IPS-18c (cell line): ENCODE measurements around the gene CHCHD5.
"Not testable (repeated sequence)": the region's sequence is repeated elsewhere in the genome, so short reads cannot be mapped to it uniquely, and the experiment has no call there.

Experiments used
- H3K4me3 ChIP-seq: 2 replicates; pipeline ENCODE4 v1.7.0; 2013; ENCODE audit warnings: low read depth, mild to moderate bottlenecking, low read length, moderate library complexity; ENCODE audit not compliant: insufficient read depth
- H3K9me3 ChIP-seq: one replicate; pipeline ENCODE4 v1.6.1; 2013; ENCODE audit warnings: mild to moderate bottlenecking, low read length, moderate library complexity; ENCODE audit not compliant: control insufficient read depth, insufficient read depth

CHCHD5 gene

GRCh38 chr2:112612283-112612682 is 27.9 kb downstream of the CHCHD5 start:
- not testable (repeated sequence) for H3K4me3 ChIP-seq, H3K9me3 ChIP-seq

- Histone ChIP-seq H3K4me3 (no peak overlapping the region), H3K9me3 (no peaks in the 10 kb centered on the region)
Measured at GRCh38 chr2:112614201-112614840, 29.9 kb downstream of the CHCHD5 start.

- no peaks in the 10 kb centered on the region for H3K9me3 ChIP-seq
Measured at GRCh38 chr2:112615051-112615450, 30.6 kb downstream of the CHCHD5 start.

GRCh38 chr2:112615798-112616197 is 31.4 kb downstream of the CHCHD5 start:
- not testable (repeated sequence) for H3K4me3 ChIP-seq, H3K9me3 ChIP-seq

More at GRCh38 chr2:112615051-112615450, 30.6 kb downstream of the CHCHD5 start:
- no peak overlapping the region for H3K4me3 ChIP-seq

- H3K4me3 ChIP-seq = no peak overlapping the region
- no peaks in the 10 kb centered on the region for H3K9me3 ChIP-seq
Measured at GRCh38 chr2:112618383-112618782, 34.0 kb downstream of the CHCHD5 start.

GRCh38 chr2:112621790-112622527 is 37.5 kb downstream of the CHCHD5 start:
- H3K4me3 ChIP-seq = no peak overlapping the region
- no peaks in the 10 kb centered on the region for H3K9me3 ChIP-seq

- no peaks in the 10 kb centered on the region for H3K9me3 ChIP-seq
Measured at GRCh38 chr2:112622528-112622849, 38.1 kb downstream of the CHCHD5 start.

GRCh38 chr2:112623913-112624777 is 39.7 kb downstream of the CHCHD5 start:
- no peak overlapping the region for H3K4me3 ChIP-seq

More at GRCh38 chr2:112622528-112622849, 38.1 kb downstream of the CHCHD5 start:
- no peak overlapping the region for H3K4me3 ChIP-seq

GRCh38 chr2:112625474-112626114 is 41.2 kb downstream of the CHCHD5 start:
- H3K4me3 ChIP-seq = no peak overlapping the region

More at GRCh38 chr2:112623913-112624777, 39.7 kb downstream of the CHCHD5 start:
- no peaks in the 10 kb centered on the region for H3K9me3 ChIP-seq

GRCh38 chr2:112626604-112627059 is 42.2 kb downstream of the CHCHD5 start:
- H3K9me3 ChIP-seq = no peaks in the 10 kb centered on the region
- H3K4me3 ChIP-seq = no peak overlapping the region

More at GRCh38 chr2:112625474-112626114, 41.2 kb downstream of the CHCHD5 start:
- no peaks in the 10 kb centered on the region for H3K9me3 ChIP-seq

GRCh38 chr2:112627060-112628040 is 42.9 kb downstream of the CHCHD5 start:
- H3K4me3 ChIP-seq = no peak overlapping the region
- H3K9me3 ChIP-seq = no peaks in the 10 kb centered on the region

GRCh38 chr2:112629224-112629623 is 44.8 kb downstream of the CHCHD5 start:
- Histone ChIP-seq H3K4me3 (no peak overlapping the region), H3K9me3 (no peaks in the 10 kb centered on the region)

GRCh38 chr2:112629823-112630222 is 45.4 kb downstream of the CHCHD5 start:
- Histone ChIP-seq H3K9me3 (no peaks in the 10 kb centered on the region), H3K4me3 (no peak overlapping the region)

GRCh38 chr2:112630268-112630667 is 45.9 kb downstream of the CHCHD5 start:
- Histone ChIP-seq H3K4me3 (no peak overlapping the region), H3K9me3 (no peaks in the 10 kb centered on the region)

- no peak overlapping the region for H3K4me3 ChIP-seq
- H3K9me3 ChIP-seq = no peaks in the 10 kb centered on the region
Measured at GRCh38 chr2:112633708-112634107, 49.3 kb downstream of the CHCHD5 start.

- Histone ChIP-seq H3K4me3 (no peak overlapping the region), H3K9me3 (no peaks in the 10 kb centered on the region)
Measured at GRCh38 chr2:112634153-112634873, 49.9 kb downstream of the CHCHD5 start.
